ENCODE measurements around the gene FHIT.

DNA sequence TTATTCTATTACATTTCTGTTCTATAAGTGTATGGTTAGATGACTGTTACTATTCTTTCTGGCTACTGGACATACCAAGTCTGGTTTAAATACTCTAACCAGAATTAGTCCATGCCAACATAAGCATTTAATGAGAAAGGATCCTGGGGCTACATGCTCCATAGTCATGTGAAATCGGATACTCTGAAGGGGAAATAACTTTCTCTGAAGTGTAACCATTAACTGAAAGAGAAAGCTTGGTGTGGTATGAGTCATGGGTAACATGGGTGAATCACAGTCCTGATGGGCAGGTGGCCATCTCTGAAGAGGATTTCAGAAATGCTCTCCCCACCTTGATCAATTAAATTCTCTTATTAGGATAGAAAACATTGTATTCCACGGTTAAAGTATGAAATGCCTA is 69.4 kb downstream of the FHIT start:
- no peak for TF ChIP-seq EP300 (IDR thresholded peaks at IDR 0.05)
- TF ChIP-seq, protein P1, sequence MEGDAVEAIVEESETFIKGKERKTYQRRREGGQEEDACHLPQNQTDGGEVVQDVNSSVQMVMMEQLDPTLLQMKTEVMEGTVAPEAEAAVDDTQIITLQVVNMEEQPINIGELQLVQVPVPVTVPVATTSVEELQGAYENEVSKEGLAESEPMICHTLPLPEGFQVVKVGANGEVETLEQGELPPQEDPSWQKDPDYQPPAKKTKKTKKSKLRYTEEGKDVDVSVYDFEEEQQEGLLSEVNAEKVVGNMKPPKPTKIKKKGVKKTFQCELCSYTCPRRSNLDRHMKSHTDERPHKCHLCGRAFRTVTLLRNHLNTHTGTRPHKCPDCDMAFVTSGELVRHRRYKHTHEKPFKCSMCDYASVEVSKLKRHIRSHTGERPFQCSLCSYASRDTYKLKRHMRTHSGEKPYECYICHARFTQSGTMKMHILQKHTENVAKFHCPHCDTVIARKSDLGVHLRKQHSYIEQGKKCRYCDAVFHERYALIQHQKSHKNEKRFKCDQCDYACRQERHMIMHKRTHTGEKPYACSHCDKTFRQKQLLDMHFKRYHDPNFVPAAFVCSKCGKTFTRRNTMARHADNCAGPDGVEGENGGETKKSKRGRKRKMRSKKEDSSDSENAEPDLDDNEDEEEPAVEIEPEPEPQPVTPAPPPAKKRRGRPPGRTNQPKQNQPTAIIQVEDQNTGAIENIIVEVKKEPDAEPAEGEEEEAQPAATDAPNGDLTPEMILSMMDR (IDR thresholded peaks at IDR 0.05): no peak
- TF ChIP-seq POLR2AphosphoS5 (IDR thresholded peaks at IDR 0.05): no peak
- TF ChIP-seq POLR2A (IDR thresholded peaks at IDR 0.05; ENCODE audit: low read depth): no peak

All from esophagus muscularis mucosa (tissue), 4 donors.